RWPE2 (cell line): ENCODE data around the gene CINP.
A peak's percentile ranks its signal among the peaks of the same experiment; 100 is the strongest.

ENCODE experiments used
- ATAC-seq: fragments of 200-7000 bp; cut with Tn5 transposase; 3 replicates; pipeline ENCODE4 v1.9.1; 2021; ENCODE audit warnings: low read depth
- DNase-seq: peaks from one replicate; pipeline ENCODE4 v3.0.0-alpha.2; 2020; ENCODE audit warnings: low spot score
- H3K27ac ChIP-seq: fragments of 450-650 bp; 2 replicates; pipeline ENCODE4 v1.5.1; 2017; ENCODE audit warnings: mild to moderate bottlenecking; ENCODE audit not compliant: poor library complexity, severe bottlenecking
- H3K27me3 ChIP-seq: fragments of 250-450 bp; sonication (Bioruptor Pico); 2 replicates; pipeline ENCODE4 v1.5.1; 2021; ENCODE audit warnings: mild to moderate bottlenecking, moderate library complexity; ENCODE audit not compliant: insufficient read depth, poor library complexity, severe bottlenecking
- H3K36me3 ChIP-seq: fragments of 250-450 bp; sonication (Bioruptor Pico); 2 replicates; pipeline ENCODE4 v1.5.1; 2020; ENCODE audit warnings: low read depth, mild to moderate bottlenecking, moderate library complexity
- H3K4me1 ChIP-seq: fragments of 250-450 bp; sonication (Bioruptor Pico); 2 replicates; pipeline ENCODE4 v1.5.1; 2021; ENCODE audit warnings: mild to moderate bottlenecking, moderate library complexity; ENCODE audit not compliant: insufficient read depth, poor library complexity, severe bottlenecking
- H3K4me3 ChIP-seq: fragments of 250-450 bp; sonication (Bioruptor Pico); 2 replicates; pipeline ENCODE4 v1.5.1; 2021; ENCODE audit warnings: mild to moderate bottlenecking, moderate library complexity; ENCODE audit not compliant: severe bottlenecking
- H3K9me3 ChIP-seq: fragments of 250-450 bp; sonication (Bioruptor Pico); 2 replicates; pipeline ENCODE4 v1.5.1; 2021; ENCODE audit warnings: mild to moderate bottlenecking, moderate library complexity; ENCODE audit not compliant: severe bottlenecking
- TF ChIP-seq, protein P1 (sequence below): fragments of 450-650 bp; IDR thresholded peaks from one replicate; pipeline ENCODE4 v1.5.1; 2017; ENCODE audit warnings: mild to moderate bottlenecking, moderate library complexity; ENCODE audit not compliant: poor library complexity, severe bottlenecking

CINP gene

DNA sequence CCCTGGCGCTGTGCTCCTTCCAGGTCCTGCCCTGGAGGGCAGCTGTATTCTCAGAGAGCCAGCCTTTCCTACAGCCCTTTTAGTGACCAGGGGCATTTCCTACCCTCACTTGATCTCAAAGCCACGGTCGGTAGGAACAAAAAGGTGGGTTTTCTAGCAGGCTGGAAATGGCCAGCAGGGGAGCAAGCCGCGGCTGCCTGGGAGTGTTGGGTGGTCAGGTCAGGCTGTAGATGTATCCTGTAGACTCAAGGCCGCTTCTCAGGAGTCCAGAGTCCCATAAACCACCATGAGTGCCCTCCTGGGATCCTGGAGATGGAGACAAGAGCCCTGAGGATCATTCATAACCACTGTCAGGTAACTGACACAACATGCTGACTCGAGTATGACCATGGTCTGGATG is 18.6 kb downstream of the CINP start:
- no peak for DNase-seq
- no peak; the same call in 2 of the 3 replicates for ATAC-seq
- H3K27me3 ChIP-seq, result no peaks in the 10 kb centered on the region
- H3K36me3 ChIP-seq, result peaks cover 80% of the 10 kb centered on the region
- TF ChIP-seq, protein P1, sequence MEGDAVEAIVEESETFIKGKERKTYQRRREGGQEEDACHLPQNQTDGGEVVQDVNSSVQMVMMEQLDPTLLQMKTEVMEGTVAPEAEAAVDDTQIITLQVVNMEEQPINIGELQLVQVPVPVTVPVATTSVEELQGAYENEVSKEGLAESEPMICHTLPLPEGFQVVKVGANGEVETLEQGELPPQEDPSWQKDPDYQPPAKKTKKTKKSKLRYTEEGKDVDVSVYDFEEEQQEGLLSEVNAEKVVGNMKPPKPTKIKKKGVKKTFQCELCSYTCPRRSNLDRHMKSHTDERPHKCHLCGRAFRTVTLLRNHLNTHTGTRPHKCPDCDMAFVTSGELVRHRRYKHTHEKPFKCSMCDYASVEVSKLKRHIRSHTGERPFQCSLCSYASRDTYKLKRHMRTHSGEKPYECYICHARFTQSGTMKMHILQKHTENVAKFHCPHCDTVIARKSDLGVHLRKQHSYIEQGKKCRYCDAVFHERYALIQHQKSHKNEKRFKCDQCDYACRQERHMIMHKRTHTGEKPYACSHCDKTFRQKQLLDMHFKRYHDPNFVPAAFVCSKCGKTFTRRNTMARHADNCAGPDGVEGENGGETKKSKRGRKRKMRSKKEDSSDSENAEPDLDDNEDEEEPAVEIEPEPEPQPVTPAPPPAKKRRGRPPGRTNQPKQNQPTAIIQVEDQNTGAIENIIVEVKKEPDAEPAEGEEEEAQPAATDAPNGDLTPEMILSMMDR, result no peak
- no peak overlapping the region for H3K4me3 ChIP-seq
- no peaks in the 10 kb centered on the region for H3K9me3 ChIP-seq
- H3K4me1 ChIP-seq, result no peaks in the 10 kb centered on the region
- no peak overlapping the region for H3K27ac ChIP-seq

DNA sequence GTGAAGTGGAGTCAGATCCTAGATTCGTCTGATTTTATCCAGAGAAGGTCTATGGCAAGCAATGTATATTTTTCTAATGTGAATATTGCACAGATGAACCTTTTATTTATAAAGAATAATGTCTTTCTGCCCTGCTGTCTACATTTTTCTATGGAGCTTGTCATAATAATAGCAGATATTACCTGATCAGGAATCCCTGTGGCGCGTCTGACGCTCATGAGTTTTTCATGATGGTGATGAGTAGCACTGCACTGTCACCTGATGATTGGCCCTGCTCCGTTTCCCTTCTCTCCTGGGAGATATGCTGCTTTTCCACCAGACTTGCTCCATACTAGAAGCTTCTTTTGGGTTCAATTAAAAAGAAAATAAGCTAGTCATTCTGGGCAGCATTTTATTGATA is 20.5 kb downstream of the CINP start:
- Histone ChIP-seq H3K4me3 (no peak overlapping the region), H3K27ac (no peak overlapping the region), H3K4me1 (no peaks in the 10 kb centered on the region), H3K36me3 (peaks cover 79% of the 10 kb centered on the region), H3K27me3 (no peaks in the 10 kb centered on the region), H3K9me3 (no peaks in the 10 kb centered on the region)
- DNase-seq (no peak), ATAC-seq (no peak)
- TF ChIP-seq, protein P1, result no peak

GRCh38 chr14:102341566-102341965 is 21.1 kb downstream of the CINP start:
- peak; percentile 15; the same call in 2 of the 3 replicates for ATAC-seq
- Histone ChIP-seq H3K4me3 (no peak overlapping the region), H3K4me1 (no peaks in the 10 kb centered on the region), H3K9me3 (no peaks in the 10 kb centered on the region), H3K36me3 (peaks cover 79% of the 10 kb centered on the region), H3K27ac (no peak overlapping the region), H3K27me3 (no peaks in the 10 kb centered on the region)
- TF ChIP-seq, protein P1, result no peak
- no peak for DNase-seq

- Histone ChIP-seq H3K27me3 (no peaks in the 10 kb centered on the region), H3K36me3 (peaks cover 82% of the 10 kb centered on the region), H3K9me3 (no peaks in the 10 kb centered on the region), H3K27ac (no peak overlapping the region), H3K4me3 (no peak overlapping the region), H3K4me1 (no peaks in the 10 kb centered on the region)
- no peak for DNase-seq
- TF ChIP-seq, protein P1, result no peak
- ATAC-seq, result no peak
These were observed 24.0 kb downstream of the CINP start for GRCh38 chr14:102338724-102339123.

DNA sequence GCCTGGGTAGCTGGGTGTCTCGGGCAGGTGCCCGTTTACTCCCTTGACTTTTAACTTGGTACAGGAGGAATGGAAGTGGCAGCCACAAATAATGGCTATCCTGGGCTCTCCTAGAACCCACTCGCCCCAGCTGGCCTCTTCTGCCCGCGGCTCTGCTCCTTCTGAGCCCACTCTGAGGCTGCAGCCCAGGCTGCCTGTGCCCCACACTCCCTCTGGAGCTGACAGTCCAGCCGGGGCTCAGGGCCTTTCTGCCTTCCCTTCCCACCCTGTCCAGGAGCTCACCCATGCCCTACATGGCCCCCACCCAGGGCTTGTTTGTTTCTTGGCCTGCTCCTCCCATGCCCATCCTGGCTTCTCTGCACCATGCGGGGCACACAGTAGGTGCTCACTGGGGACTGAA is 27.5 kb downstream of the CINP start:
- DNase-seq, result no peak
- no peak for ATAC-seq
- Histone ChIP-seq H3K9me3 (no peaks in the 10 kb centered on the region), H3K4me1 (no peaks in the 10 kb centered on the region), H3K27ac (no peak overlapping the region), H3K27me3 (no peaks in the 10 kb centered on the region), H3K36me3 (peaks cover 78% of the 10 kb centered on the region), H3K4me3 (no peak overlapping the region)
- TF ChIP-seq, protein P1, result no peak
